ENCODE data around the gene CRYBG3.
A peak's percentile ranks its signal among the peaks of the same experiment; 100 is the strongest.
"Not testable (repeated sequence)": the region's sequence is repeated elsewhere in the genome, so short reads cannot be mapped to it uniquely, and the experiment has no call there.

The CRYBG3 gene

DNA sequence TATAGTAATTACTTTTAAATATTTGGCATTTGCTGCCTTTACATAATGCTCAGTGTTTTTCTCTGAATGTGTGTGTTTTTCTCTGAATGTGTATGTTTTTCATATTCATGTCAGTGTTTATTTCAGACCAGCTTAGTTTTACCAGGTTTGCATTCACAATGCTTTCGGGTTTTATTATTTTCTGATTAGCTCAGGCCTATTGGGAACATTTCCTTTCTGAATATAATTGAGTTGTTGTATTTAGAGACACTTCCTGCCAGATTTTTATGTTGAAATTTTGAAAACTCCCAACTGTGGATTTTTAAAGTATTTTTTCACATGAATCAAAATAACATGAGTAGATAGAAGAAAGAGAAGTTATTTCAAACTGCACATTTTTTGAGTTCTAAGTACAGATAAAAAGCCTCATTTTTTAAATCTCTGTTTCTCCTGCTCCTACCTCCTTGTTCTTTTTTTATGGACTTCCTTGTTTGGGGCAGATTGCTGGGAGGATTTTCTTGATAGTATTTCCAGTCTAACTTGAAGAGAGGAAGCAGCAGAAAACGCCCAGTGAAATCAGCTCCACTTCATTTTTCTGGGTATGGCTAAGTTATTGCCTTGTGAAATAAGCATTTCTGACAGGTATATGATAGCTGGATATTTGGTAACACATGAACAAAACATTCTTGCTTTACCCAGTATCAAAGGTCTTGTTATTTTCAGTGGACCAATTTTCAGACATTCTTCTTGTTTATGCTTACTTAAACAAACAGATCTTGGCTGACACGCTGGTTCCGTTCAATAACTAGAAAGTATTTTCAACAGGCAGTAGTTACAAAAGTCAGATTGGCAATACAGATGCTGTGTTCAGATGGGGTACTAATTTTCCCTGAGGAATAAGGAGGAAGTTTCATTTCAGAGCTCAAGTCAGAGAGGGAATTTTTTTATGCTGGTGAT, 79.8 kb downstream of the CRYBG3 start:
- DNase-seq: no peak

DNA sequence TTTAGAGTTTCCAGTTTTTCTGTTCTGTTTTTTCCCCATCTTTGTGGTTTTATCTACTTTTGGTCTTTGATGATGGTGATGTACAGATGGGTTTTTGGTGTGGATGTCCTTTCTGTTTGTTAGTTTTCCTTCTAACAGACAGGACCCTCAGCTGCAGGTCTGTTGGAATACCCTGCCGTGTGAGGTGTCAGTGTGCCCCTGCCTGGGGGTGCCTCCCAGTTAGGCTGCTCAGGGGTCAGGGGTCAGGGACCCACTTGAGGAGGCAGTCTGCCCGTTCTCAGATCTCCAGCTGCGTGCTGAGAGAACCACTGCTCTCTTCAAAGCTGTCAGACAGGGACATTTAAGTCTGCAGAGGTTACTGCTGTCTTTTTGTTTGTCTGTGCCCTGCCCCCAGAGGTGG, 88.0 kb downstream of the CRYBG3 start:
- not testable (repeated sequence) for DNase-seq

DNA sequence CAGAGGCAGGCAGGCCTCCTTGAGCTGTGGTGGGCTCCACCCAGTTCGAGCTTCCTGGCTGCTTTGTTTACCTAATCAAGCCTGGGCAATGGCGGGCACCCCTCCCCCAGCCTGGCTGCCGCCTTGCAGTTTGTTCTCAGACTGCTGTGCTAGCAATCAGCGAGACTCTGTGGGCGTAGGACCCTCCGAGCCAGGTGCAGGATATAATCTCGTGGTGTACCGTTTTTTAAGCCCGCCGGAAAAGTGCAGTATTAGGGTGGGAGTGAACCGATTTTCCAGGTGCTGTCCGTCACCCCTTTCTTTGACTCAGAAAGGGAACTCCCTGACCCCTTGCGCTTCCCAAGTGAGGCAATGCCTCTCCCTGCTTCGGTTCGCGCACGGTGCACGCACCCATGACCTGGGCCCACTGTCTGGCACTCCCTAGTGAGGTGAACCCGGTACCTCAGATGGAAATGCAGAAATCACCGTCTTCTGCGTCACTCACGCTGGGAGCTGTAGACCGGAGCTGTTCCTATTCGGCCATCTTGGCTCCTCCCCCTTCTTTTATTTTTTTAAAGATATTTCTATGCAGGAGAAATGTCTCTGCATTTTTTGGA, 88.5 kb downstream of the CRYBG3 start:
- DNase-seq: not testable (repeated sequence)

DNA sequence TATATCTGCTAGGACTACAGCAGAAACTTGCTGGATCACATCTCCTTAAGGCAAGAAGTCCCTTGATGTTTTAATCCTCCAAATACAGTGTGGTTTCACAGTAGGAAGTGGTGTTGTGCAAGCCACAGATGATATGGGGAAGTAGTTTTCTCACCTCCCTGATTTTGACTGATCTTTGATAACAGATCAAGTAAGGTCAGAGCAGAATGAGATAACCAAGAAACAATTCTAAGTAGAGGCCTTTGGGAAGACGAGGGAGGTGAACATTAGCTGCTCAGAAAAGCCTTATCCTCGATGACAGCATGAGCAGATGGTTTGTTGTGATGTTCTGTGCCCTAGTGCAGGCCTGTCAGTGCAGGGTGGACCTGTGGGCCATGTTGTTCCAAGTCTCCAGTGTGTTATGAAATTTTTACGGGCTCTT, 89.1 kb downstream of the CRYBG3 start:
- peak; percentile 2 for DNase-seq

DNA sequence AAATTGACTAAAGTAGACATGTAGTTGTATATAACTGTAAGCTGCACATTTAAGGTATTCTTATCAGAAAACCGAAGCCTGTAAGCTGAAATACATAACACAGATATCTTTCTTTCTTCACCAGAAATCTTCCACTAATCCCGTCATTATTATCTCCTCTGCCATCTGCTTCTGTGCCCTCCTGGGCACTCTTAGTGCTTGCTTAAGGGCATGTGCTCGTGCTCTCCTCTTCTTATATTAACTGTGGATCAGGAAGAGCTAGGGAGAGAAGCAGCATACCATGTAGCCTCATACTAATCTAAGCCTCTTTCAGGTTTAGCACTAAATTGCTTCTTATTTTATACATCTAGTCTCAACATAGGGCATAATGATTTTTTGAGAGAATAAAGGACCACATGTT, 89.6 kb downstream of the CRYBG3 start:
- DNase-seq: no peak

DNA sequence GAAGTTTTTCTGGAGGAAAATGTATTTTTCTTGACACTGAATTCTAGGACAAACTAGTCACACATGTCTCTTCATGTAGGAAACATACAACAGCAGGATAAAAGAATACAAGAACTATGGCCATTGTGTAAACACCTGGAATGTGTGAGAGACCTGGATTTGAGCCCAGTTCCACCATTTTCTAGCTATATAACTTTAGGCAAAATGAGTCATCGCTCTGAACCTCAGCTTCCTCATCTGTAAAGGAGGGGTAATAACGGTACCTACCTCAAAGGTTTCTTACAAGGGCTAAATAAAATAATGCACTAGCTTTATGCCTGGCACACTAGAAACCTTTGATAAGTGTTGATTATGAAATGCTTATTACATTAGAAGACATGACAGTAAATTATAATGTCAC, 92.6 kb downstream of the CRYBG3 start:
- no peak for DNase-seq

DNA sequence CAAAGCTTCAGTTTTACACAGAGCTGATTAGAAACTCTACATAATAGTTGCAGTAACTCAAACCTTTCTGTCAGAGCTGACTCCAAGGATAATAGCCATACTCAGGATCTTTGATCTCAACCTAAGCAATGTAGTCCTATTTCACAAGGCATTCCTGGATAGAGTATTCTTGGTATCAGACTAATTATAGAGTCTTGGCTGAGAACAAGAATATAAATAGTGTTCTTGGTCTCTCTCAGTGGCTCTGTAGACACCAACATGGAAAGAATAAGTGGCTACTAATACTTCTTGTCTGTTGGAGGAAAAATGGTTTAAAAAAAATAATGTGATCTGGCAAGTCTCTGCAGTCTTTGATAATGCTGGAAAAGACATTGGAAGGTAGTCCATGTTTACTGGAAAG, 94.8 kb downstream of the CRYBG3 start:
- DNase-seq: no peak

DNA sequence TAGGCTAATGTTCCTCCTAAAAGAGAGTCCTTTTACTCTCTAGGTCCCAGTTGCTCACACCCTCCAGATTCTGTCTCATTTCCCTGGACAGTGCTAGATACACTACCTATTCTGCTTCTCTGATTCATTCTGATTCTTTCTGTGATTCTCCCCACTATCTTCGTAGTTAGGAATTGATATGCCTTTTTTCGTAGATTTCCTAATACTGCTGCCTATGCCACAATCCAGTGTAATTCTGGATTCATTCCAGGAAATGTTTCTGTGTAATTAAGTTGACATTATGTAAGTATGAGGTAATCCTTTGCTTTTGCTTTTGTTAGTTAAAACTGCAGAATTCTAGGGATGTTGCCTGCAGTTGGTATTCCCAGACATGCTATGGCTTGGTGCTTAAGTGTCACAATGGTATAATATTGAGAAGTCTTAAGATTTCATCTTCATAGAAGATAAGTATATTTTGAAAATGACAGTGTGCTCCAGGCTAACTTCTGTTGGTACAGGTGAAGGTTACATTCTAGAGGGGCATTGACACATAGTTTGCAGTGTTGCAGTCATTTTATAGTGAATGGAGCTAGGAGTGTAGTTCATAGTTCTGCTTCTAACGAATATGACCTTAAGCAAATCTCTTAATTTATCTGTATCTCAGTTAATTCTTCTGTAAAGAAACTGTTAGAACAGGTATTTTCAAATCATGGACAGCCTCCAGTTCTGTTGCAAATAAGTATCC, 96.2 kb downstream of the CRYBG3 start:
- no peak for DNase-seq

DNA sequence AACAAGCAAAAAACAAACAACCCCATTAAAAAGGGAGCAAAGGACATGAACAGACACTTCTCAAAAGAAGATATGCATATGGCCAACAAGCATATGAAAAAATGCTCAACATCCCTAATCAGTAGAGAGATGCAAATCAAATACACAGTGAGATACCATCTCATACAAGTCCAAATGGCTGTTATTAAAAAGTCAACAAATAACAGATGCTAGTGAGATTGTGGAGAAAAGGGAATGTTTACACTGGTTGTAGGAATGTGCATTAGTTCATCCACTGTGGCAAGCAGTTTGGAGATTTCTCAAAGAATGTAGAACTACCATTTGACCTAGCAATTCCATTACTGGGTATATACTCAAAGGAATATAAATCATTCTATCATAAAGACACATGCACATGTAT, 105.9 kb downstream of the CRYBG3 start:
- no peak for DNase-seq

DNA sequence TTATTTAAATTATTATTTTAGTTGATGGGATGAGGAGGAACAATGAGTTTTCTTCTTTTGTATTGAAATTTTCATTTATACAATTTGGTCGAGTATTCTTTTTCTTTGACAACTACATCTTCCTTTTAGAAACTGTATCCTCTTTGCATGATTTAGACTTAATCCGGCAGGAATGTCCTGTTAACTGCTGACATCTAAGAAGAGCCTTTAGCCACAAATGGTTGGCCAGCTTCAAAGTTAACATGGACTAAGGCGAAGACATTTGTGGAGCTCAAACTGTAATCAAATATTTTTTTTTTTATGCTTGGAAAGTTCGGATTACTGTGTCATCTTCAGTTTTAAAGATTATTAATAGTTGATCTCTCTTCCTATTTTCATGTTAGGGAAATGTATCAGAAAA, 107.2 kb downstream of the CRYBG3 start:
- no peak for DNase-seq

DNA sequence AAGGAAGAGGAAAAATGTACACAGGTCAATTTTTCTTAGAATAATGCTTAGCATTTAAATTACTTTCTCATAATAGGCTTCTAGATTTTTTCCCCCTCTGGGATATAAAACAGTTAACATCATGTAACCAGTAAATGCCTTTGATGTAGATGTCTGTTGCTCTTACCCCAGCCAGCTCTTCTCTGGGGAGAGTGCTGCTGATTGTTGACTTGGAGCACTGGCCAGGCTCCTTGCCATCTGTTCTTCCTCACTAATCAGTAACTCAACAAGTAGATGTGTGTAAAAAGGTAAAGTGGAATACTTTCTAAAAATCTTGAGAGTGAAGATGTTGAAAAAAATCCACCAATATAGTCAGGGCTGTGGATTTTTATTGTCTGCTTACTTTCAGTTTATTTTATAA, 108.2 kb downstream of the CRYBG3 start:
- no peak for DNase-seq

DNA sequence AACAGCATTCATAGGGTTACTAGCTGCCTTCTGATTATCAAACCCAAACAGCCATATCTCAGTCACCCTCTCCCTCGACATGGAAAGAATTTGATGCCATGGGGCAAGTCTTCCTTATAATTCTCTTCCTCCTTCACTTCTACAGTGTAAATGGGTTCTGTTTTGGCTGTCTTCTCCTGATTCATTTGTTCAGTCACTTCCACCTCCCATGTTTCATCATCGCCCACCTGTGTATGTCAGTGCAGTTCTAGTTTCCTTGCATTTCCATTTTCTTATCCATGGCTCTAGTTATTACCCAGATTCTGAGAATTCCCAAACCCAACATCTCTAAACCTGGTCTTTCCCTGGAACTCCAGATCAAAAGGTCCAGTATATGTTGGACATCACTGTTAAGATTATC, 109.4 kb downstream of the CRYBG3 start:
- no peak for DNase-seq

DNA sequence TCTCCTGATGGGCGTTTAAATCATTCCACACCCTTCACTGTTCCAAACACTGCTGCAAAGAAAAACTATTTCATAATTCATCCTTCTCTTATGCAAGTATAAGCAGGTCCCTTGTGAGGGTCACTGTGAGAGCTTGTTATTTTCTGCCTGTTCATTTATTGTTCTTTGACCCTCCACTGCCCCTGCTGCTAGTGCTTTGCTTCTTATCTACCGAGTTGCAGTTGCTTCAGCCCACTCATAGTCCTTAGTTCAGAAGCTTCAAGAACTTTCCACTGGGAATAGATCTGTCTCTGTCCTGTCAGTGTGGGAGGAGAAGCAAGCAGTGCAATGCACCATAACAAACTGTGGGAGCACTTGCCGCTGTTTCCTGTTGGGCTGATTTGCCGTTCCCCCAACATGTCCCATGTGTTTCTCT, 110.6 kb downstream of the CRYBG3 start:
- no peak for DNase-seq

DNA sequence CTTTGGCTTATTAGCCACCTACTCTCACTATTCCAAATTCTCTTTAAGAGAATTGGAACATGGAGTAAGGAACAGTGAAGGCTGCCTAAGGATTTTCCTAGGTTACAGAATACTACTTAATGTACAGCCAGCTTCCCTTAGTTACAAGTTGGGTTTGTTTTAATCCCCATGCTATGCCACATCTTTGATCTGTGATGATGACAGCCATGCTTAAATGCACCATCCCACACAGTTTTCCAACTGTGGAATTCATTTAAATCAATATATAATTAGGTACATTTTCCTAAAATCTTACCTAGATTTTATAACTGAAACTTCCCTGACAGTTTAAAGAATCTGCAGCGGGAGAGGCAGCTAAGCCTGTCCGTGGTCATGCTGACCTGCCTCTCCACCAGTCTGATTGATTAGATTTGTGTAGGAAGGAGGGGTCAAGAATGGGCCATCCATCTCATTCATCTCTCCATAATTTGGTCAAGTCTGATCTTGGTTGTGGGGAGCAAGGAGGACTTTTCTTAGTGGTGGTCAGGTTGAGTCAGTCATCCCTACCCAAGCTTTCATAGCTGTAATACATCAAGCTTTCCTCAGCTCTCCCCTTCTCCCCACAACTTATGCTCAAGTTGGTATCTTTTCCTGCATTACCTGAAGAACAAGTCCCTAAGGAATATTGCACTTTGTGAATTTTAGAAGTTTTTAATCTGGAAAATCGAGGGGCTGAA, 113.3 kb downstream of the CRYBG3 start:
- no peak for DNase-seq

DNA sequence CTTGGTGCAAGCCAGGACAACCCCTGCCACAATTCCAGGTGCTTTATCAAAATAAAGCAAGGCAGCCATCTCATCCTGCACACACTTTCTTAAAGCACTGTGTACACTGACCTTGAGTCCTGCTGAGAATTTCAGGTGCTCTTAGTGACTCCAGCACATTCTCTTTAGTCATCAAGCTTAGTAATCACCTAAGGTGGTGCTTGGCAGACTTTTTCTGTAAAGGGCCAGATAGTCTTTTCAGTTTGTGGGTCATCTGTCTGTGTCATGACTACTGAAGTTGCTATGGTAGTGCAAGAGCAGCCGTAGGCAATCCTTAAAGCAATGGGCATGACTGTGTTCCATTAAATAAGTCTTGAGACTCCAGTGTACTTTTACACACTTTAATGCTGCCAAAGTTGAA, 114.0 kb downstream of the CRYBG3 start:
- DNase-seq: no peak

DNA sequence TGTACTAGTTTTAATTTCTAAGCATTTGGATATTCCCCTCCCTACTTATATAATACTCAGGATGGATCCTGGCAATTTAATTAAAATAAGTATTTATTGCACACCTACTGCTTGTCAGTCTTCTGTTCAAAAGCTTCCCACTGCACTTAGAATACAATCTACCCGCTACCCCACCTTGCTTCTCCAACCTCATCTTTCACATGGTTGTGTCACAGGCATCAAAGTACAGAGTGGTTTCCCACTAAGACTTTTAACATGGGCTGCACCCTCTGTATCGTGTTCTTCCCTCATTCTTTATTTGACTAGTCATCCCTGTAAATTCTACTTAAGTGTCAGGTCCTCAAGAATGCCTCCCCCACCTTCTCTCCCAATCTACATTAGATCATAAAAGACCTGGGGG, 115.4 kb downstream of the CRYBG3 start:
- DNase-seq: no peak

DNA sequence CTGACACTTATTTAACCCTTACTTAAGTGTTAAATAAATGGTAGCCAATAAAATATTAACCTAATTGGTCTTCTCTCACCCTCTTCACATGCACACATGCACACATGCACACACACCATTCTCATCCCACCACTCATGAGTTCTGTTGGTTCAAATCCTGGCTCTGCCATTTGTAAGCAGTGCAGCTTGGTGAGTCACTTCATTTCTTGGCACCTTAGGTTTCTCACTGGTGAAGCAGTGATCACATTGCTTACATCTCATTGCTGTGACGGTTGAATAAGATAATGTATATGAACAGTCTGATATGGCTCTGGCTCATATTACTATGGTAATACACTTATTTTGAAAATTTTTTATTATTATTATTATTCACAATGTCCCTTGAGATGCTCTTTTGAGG, 116.6 kb downstream of the CRYBG3 start:
- DNase-seq: no peak

DNA sequence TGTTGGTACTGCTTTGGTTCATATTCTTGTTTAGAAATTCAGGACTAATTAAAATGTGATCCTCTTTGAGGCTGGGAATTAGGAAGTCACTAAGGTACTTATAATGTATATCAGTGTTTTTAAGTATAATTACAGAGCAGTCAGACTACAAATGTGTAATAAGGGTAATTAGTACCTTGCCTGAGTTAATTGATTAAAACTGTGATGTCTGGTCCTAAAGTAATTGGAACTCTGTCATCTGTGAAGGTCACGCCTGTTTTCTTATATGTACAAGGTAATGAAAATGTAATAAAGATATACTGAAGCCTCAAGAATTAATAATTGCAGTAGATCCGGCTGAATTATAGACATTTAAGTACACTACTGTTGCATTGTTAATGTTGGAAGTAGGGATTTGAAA, 117.6 kb downstream of the CRYBG3 start:
- DNase-seq: no peak

DNA sequence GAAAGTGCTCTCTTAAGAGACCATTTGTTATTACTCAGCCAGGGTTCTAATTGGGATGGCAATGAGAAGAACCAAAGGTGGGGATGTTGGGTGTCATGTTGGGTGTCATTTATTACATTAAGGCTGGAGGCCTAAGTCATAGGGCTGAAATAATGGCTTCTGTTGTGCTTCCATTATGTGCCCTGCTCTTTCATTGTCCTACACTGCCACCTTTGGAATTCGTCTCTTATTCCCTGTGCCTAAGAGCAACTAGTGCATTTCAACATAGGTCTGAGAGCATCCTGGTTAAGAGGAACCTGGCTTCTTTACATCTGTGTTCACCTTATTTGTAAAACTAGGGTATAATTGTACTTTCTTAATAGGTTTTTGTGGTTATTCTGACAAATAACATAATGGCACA, 118.2 kb downstream of the CRYBG3 start:
- DNase-seq: peak; percentile 4

DNA sequence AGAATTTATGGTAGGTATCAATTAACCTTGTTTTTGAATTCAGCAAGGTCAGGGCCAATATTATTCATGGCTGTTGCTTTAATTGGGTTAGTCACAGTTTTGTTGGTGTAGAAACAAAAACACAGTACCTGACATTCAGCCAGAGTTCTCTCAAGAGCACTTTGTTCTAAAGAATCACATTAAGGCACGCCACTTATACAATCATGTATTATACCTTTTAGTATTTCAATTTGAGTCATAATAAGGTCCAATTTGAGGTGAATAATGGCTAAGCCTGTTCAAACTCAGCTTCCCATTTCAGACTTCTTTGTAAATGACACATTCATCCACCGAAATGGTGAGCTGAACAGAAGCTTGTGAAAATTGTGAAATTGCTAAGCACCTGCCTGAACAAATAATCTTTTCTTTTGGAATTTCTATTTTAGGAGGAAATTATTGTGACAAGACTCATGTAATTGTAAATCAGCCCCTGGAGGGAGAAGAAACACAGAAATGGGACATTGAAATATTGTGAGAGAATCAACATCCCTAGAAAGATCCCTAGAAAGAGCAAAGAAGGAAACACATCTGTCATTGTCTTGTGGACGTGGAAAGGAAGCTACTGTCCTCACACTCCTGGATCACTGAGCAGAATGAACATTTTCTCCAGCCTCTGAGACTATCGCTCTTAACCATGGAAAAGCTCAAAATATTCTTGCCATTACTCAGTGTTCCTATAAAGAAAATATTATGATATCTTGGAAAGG, 121.2 kb downstream of the CRYBG3 start:
- no peak for DNase-seq

DNA sequence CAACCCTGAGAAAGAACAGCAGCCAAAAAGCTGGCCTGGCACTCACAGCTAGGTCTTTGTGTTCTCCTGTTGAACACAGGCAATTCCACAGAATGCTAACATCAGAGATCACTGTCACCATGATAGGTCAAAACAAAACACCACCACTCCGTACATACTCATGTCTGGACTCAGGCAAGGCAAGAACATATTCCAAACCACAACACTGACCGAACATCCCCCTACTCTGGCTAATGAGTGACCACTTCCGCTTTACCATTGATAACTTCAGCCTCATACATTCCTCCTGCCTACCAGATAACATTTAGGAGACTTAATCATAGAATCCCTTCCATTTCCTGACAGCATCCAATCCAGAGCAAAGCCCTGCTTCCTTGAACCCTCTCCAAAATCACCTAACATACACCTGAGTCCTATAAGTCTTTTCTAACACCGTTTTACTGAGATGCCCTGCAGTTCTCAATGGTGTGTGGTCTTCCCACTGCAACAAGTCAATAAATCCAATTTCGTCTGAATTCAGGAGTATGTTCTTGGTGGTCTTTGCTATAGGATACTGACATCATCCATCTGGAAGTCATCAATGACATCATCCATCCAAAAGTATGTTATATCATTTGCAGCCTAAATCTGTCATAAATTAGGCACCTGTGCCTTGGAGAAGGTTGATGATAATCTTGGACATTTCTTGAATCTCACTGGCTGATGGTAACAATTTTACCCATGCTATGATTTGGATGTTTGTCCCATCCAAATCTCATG, 126.7 kb downstream of the CRYBG3 start:
- DNase-seq: no peak

DNA sequence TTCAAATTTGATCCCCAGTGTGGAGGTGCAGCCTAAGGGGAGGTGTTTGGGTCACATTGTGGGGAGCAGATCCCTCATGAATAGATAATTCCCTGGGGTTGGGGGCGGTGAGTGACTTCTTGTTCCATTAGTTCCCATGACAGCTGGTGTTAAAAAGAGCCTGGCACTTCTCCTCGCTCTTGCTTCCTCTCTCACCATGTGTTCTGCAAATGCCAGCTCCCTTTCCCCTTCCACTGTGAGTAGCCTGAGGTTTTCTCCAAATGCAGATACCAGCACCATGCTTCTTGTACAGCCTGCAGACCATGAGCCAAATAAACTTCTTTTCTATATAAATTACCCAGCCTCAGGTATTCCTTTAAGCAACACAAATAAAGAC, 127.3 kb downstream of the CRYBG3 start:
- DNase-seq: no peak

Data from CD4-positive, alpha-beta T cell treated with Interleukin-6 for 4 hours (primary cell).